ENCODE results near the gene BBS9.

- no peak for TF ChIP-seq REST (IDR thresholded peaks at IDR 0.05; ENCODE audit: insufficient read depth in 1 of 2, low read depth in 2 of 2, low read length in 2 of 2)
- no peak for TF ChIP-seq POLR2AphosphoS5 (IDR thresholded peaks at IDR 0.05; ENCODE audit: low read depth, low read length)
These were observed 407.7 kb downstream of the BBS9 start for GRCh38 chr7:33537104-33537477.
